ENCODE data around the gene ERC1. TPM values are rescaled to one million over a fixed set of nuclear protein-coding genes. Genes with fewer than 3 reads are reported as not detected.
A peak's percentile ranks its signal among the peaks of the same experiment; 100 is the strongest.

The ERC1 gene
- total and polyA plus RNA-seq, 2 experiments from 2014 or later = 18.4 to 29.7 TPM

DNA sequence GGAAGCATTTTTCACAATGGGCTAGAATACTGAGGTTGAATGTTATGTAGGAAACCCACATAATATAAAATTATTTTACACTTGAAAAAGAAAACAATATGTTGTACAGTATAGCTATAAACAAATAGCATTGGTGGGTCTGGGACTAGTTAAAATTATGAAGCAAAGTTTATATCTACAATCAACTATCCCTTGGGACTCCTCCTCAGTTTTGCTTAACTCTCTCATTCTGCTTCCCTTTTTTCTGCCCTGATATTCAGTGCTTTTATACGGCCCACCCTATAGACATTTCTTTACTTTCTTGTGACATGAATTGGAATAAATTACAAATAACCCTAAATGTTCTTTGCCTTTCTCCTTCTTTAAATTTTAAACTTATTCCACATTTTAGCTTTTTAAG is 302.9 kb downstream of the ERC1 start:
- no peak overlapping the region for H2AFZ ChIP-seq
- H3K4me1 ChIP-seq (ENCODE audit: insufficient read depth) = no peaks in the 10 kb centered on the region
- H3K4me3 ChIP-seq = no peak overlapping the region
- no peaks in the 10 kb centered on the region for H4K20me1 ChIP-seq (ENCODE audit: insufficient read depth, poor library complexity, severe bottlenecking)
- no peak overlapping the region for H3K4me2 ChIP-seq
- DNase-seq (ENCODE audit: low spot score) = no peak
- no peak overlapping the region for H3K27ac ChIP-seq
- H3K9me3 ChIP-seq (ENCODE audit: low read depth) = no peaks in the 10 kb centered on the region
- no peaks in the 10 kb centered on the region for H3K9me2 ChIP-seq (replicated peaks; ENCODE audit: insufficient read depth)
- no peaks in the 10 kb centered on the region for H3K27me3 ChIP-seq
- 77% methylated on average over 1 of the region's 1 CpG for WGBS (ENCODE audit: low lambda C conversion rate, missing lambda C conversion rate)
- H3K79me2 ChIP-seq = no peaks in the 10 kb centered on the region
- no peaks in the 10 kb centered on the region for H3K36me3 ChIP-seq (replicated peaks; ENCODE audit: insufficient read depth, low read depth)
- no peak for TF ChIP-seq EZH2 (IDR thresholded peaks at IDR 0.05; ENCODE audit: borderline replicate concordance)
- TF ChIP-seq, protein P1, sequence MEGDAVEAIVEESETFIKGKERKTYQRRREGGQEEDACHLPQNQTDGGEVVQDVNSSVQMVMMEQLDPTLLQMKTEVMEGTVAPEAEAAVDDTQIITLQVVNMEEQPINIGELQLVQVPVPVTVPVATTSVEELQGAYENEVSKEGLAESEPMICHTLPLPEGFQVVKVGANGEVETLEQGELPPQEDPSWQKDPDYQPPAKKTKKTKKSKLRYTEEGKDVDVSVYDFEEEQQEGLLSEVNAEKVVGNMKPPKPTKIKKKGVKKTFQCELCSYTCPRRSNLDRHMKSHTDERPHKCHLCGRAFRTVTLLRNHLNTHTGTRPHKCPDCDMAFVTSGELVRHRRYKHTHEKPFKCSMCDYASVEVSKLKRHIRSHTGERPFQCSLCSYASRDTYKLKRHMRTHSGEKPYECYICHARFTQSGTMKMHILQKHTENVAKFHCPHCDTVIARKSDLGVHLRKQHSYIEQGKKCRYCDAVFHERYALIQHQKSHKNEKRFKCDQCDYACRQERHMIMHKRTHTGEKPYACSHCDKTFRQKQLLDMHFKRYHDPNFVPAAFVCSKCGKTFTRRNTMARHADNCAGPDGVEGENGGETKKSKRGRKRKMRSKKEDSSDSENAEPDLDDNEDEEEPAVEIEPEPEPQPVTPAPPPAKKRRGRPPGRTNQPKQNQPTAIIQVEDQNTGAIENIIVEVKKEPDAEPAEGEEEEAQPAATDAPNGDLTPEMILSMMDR (IDR thresholded peaks at IDR 0.05; ENCODE audit: poor library complexity) = no peak
- TF ChIP-seq EZH2phosphoT487 (IDR thresholded peaks at IDR 0.05; ENCODE audit: low read depth, severe bottlenecking, unreplicated experiment) = no peak

DNA sequence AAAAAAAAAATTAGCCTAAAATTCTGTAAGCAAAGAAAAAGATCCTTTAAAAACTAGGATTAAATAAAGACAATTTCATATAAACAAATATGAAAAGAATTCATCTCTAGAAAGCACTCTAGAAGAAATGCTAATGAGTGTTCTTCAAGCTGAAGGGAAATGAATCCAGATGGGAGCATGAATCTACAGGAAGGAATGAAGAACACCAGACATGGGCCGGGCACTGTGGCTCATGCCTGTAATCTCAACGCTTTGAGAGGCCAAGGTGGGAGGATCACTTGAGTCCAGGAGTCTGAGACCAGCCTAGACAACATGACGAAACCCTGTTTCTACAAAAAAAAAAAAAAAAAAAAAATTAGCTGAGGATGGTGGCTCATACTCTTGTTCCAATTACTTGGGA is 306.2 kb downstream of the ERC1 start:
- H3K79me2 ChIP-seq = no peaks in the 10 kb centered on the region
- no peaks in the 10 kb centered on the region for H3K9me2 ChIP-seq (replicated peaks; ENCODE audit: insufficient read depth)
- 86% methylated on average over 3 of the region's 3 CpGs for WGBS (ENCODE audit: low lambda C conversion rate, missing lambda C conversion rate)
- no peak for TF ChIP-seq EZH2 (IDR thresholded peaks at IDR 0.05; ENCODE audit: borderline replicate concordance)
- TF ChIP-seq EZH2phosphoT487 (IDR thresholded peaks at IDR 0.05; ENCODE audit: low read depth, severe bottlenecking, unreplicated experiment) = no peak
- TF ChIP-seq, protein P1 (IDR thresholded peaks at IDR 0.05; ENCODE audit: poor library complexity) = no peak
- no peak overlapping the region for H3K4me2 ChIP-seq
- no peak overlapping the region for H3K4me3 ChIP-seq
- no peaks in the 10 kb centered on the region for H3K36me3 ChIP-seq (replicated peaks; ENCODE audit: insufficient read depth, low read depth)
- H3K27ac ChIP-seq = no peak overlapping the region
- no peaks in the 10 kb centered on the region for H3K27me3 ChIP-seq
- no peaks in the 10 kb centered on the region for H3K9me3 ChIP-seq (ENCODE audit: low read depth)
- H3K4me1 ChIP-seq (ENCODE audit: insufficient read depth) = no peaks in the 10 kb centered on the region
- peak; percentile 15 for DNase-seq (ENCODE audit: low spot score)
- H4K20me1 ChIP-seq (ENCODE audit: insufficient read depth, poor library complexity, severe bottlenecking) = no peaks in the 10 kb centered on the region
- H2AFZ ChIP-seq = no peak overlapping the region

DNA sequence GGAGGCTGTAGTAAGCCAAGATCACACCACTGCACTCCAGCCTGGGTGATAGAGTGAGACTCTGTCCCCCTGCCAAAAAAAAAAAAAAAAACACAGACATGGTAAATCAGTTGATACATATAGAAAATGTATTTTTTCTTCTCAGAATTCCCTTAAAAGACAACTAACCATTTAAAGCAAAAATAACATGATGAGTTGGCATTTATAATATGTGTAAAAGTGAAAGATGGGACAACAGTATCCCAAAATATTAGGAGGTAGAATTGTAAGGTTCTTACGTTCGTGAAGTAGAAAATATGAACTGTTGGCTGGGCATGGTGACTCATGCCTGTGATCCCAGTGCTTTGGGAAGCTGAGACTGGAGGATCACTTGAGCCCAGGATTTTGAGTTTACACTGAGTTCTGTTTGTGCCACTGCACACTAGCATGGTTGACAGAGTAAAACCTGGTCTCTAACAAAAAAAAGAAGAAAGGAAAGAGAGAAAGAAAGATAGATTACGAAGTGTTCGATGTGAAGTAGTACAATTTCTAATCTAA is 306.7 kb downstream of the ERC1 start:
- no peak for TF ChIP-seq EZH2phosphoT487 (IDR thresholded peaks at IDR 0.05; ENCODE audit: low read depth, severe bottlenecking, unreplicated experiment)
- TF ChIP-seq, protein P1 (IDR thresholded peaks at IDR 0.05; ENCODE audit: poor library complexity) = no peak
- no peak for TF ChIP-seq EZH2 (IDR thresholded peaks at IDR 0.05; ENCODE audit: borderline replicate concordance)
- Histone ChIP-seq H3K9me3 (ENCODE audit: low read depth) (no peaks in the 10 kb centered on the region), H3K4me3 (no peak overlapping the region), H3K27me3 (no peaks in the 10 kb centered on the region), H3K4me1 (ENCODE audit: insufficient read depth) (no peaks in the 10 kb centered on the region), H3K27ac (no peak overlapping the region), H3K4me2 (no peak overlapping the region), H3K36me3 (replicated peaks; ENCODE audit: insufficient read depth, low read depth) (no peaks in the 10 kb centered on the region), H4K20me1 (ENCODE audit: insufficient read depth, poor library complexity, severe bottlenecking) (no peaks in the 10 kb centered on the region), H3K79me2 (no peaks in the 10 kb centered on the region), H3K9me2 (replicated peaks; ENCODE audit: insufficient read depth) (no peaks in the 10 kb centered on the region), H2AFZ (no peak overlapping the region)
- no peak for DNase-seq (ENCODE audit: low spot score)
- WGBS (ENCODE audit: low lambda C conversion rate, missing lambda C conversion rate) = 85% methylated on average over 4 of the region's 4 CpGs

All from hepatocyte (in vitro differentiated cells).